Activated CD4-positive, alpha-beta T cell treated with anti-CD3 and anti-CD28 coated beads, Interleukin-2, amount 10 ng/mL, durations not matched to agents 24 days and 14 days (primary cell): ENCODE data around the gene NKX6-2. TPM values are rescaled to one million over a fixed set of nuclear protein-coding genes. Genes with fewer than 3 reads are reported as not detected.
"Not testable (repeated sequence)": the region's sequence is repeated elsewhere in the genome, so short reads cannot be mapped to it uniquely, and the experiment has no call there.

Experiments used
- DNase-seq: peaks from one replicate; pipeline ENCODE4 v3.0.0; 2022
- H3K27ac Mint-ChIP-seq: one replicate; pipeline ENCODE4 v1.8.0; 2022; ENCODE audit warnings: mild to moderate bottlenecking, mixed read lengths
- H3K27me3 Mint-ChIP-seq: one replicate; pipeline ENCODE4 v1.8.0; 2022; ENCODE audit warnings: mixed read lengths
- H3K36me3 Mint-ChIP-seq: one replicate; pipeline ENCODE4 v1.8.0; 2022; ENCODE audit warnings: low read depth, mild to moderate bottlenecking, mixed read lengths
- H3K4me1 Mint-ChIP-seq: one replicate; pipeline ENCODE4 v1.8.0; 2021; ENCODE audit warnings: mixed read lengths
- H3K4me3 Mint-ChIP-seq: one replicate; pipeline ENCODE4 v1.8.0; 2022; ENCODE audit warnings: mild to moderate bottlenecking, moderate library complexity, mixed read lengths
- H3K9me3 Mint-ChIP-seq: one replicate; pipeline ENCODE4 v1.8.0; 2021; ENCODE audit warnings: mixed read lengths
- intact Hi-C: fragments of 100-400 bp; cut with micrococcal nuclease; formaldehyde crosslinking; loops from one replicate; pipeline ENCODE4 v1.15.1; 2023
- total RNA-seq: library from RNA; stranded (reverse); gene quantifications from 2 replicates; pipeline ENCODE4 v1.2.3, GENCODE V29; 2022

The NKX6-2 gene
- not detected in 2 replicates for total RNA-seq

- Mint-ChIP-seq H3K27ac (no peak within 1 kb of the TSS), H3K4me3 (no peak within 1 kb of the TSS), H3K4me1 (no peaks in the 10 kb centered on the region), H3K27me3 (peaks cover 25% of the 10 kb centered on the region), H3K36me3 (peaks cover 10% of the 10 kb centered on the region), H3K9me3 (no peaks in the 10 kb centered on the region)
- intact Hi-C loops: loop anchor here (10.0 kb wide), 1 partner anchor 131 kb away; no protein-coding TSS in a partner anchor
- DNase-seq: no peak
These were observed at the start of gene NKX6-2 for GRCh38 chr10:132785723-132786475. Gene NKX6-2 (minus strand): TSS chr10:132786147. CDS start chr10:132785948, 199 bp downstream.

- Mint-ChIP-seq H3K27ac (no peak overlapping the region), H3K4me3 (no peak overlapping the region), H3K9me3 (no peaks in the 10 kb centered on the region), H3K27me3 (no peaks in the 10 kb centered on the region), H3K4me1 (no peaks in the 10 kb centered on the region), H3K36me3 (no peaks in the 10 kb centered on the region)
- intact Hi-C loops: loop anchor here (10.0 kb wide), 1 partner anchor 180 kb away; no protein-coding TSS in a partner anchor
- DNase-seq: no peak
These were observed 49.2 kb upstream of the NKX6-2 start for GRCh38 chr10:132834891-132835847.

GRCh38 chr10:132834311-132834761 lies 48.4 kb upstream of the NKX6-2 start:
- H3K9me3 Mint-ChIP-seq: no peaks in the 10 kb centered on the region
- no peak overlapping the region for H3K4me3 Mint-ChIP-seq
- H3K36me3 Mint-ChIP-seq: no peaks in the 10 kb centered on the region
- no peak for DNase-seq
- no peak overlapping the region for H3K27ac Mint-ChIP-seq
- no peaks in the 10 kb centered on the region for H3K27me3 Mint-ChIP-seq
- H3K4me1 Mint-ChIP-seq: no peaks in the 10 kb centered on the region
- intact Hi-C loops: loop anchor here (10.0 kb wide), 1 partner anchor 180 kb away; no protein-coding TSS in a partner anchor

- H3K4me3 Mint-ChIP-seq: no peak overlapping the region
- H3K27me3 Mint-ChIP-seq: no peaks in the 10 kb centered on the region
- no peak overlapping the region for H3K27ac Mint-ChIP-seq
- H3K9me3 Mint-ChIP-seq: no peaks in the 10 kb centered on the region
- H3K4me1 Mint-ChIP-seq: no peaks in the 10 kb centered on the region
- intact Hi-C loops: loop anchor here (10.0 kb wide), 1 partner anchor 179 kb away; no protein-coding TSS in a partner anchor
- no peak for DNase-seq
- H3K36me3 Mint-ChIP-seq: no peaks in the 10 kb centered on the region
These were observed 47.6 kb upstream of the NKX6-2 start for GRCh38 chr10:132833421-132834111.

- no peak for DNase-seq
- Mint-ChIP-seq H3K4me3 (no peak overlapping the region), H3K27ac (no peak overlapping the region), H3K27me3 (no peaks in the 10 kb centered on the region), H3K9me3 (no peaks in the 10 kb centered on the region), H3K4me1 (no peaks in the 10 kb centered on the region), H3K36me3 (no peaks in the 10 kb centered on the region)
- intact Hi-C loops: loop anchor here (10.0 kb wide), 1 partner anchor 178 kb away; no protein-coding TSS in a partner anchor
These were observed 46.4 kb upstream of the NKX6-2 start for GRCh38 chr10:132832186-132832969.

- DNase-seq: no peak
- intact Hi-C loops: no loop called here
- no peaks in the 10 kb centered on the region for H3K27me3 Mint-ChIP-seq
- H3K36me3 Mint-ChIP-seq: peaks cover 2% of the 10 kb centered on the region
- H3K4me1 Mint-ChIP-seq: no peaks in the 10 kb centered on the region
- H3K27ac Mint-ChIP-seq: no peak overlapping the region
- no peak overlapping the region for H3K4me3 Mint-ChIP-seq
- H3K9me3 Mint-ChIP-seq: no peaks in the 10 kb centered on the region
These were observed 43.5 kb upstream of the NKX6-2 start for GRCh38 chr10:132829403-132829802.

GRCh38 chr10:132828681-132829080 lies 42.7 kb upstream of the NKX6-2 start:
- Mint-ChIP-seq H3K27me3 (no peaks in the 10 kb centered on the region), H3K4me3 (no peak overlapping the region), H3K9me3 (no peaks in the 10 kb centered on the region), H3K27ac (no peak overlapping the region), H3K36me3 (peaks cover 2% of the 10 kb centered on the region), H3K4me1 (no peaks in the 10 kb centered on the region)
- DNase-seq: no peak
- intact Hi-C loops: no loop called here

GRCh38 chr10:132827861-132828539 lies 42.1 kb upstream of the NKX6-2 start:
- DNase-seq: no peak
- H3K4me3 Mint-ChIP-seq: no peak overlapping the region
- intact Hi-C loops: no loop called here

GRCh38 chr10:132827423-132827789 lies 41.5 kb upstream of the NKX6-2 start:
- no peak for DNase-seq
- Mint-ChIP-seq H3K27me3 (no peaks in the 10 kb centered on the region), H3K4me3 (no peak overlapping the region), H3K9me3 (no peaks in the 10 kb centered on the region), H3K27ac (no peak overlapping the region), H3K4me1 (no peaks in the 10 kb centered on the region), H3K36me3 (peaks cover 2% of the 10 kb centered on the region)
- intact Hi-C loops: no loop called here

More at GRCh38 chr10:132827861-132828539, 42.1 kb upstream of the NKX6-2 start:
- H3K27me3 Mint-ChIP-seq: no peaks in the 10 kb centered on the region
- peaks cover 2% of the 10 kb centered on the region for H3K36me3 Mint-ChIP-seq
- no peaks in the 10 kb centered on the region for H3K9me3 Mint-ChIP-seq
- H3K4me1 Mint-ChIP-seq: no peaks in the 10 kb centered on the region
- H3K27ac Mint-ChIP-seq: no peak overlapping the region

- H3K36me3 Mint-ChIP-seq: peaks cover 2% of the 10 kb centered on the region
- no peak overlapping the region for H3K4me3 Mint-ChIP-seq
- intact Hi-C loops: no loop called here
- no peak for DNase-seq
- no peaks in the 10 kb centered on the region for H3K27me3 Mint-ChIP-seq
- H3K4me1 Mint-ChIP-seq: no peaks in the 10 kb centered on the region
- H3K27ac Mint-ChIP-seq: no peak overlapping the region
- no peaks in the 10 kb centered on the region for H3K9me3 Mint-ChIP-seq
These were observed 40.8 kb upstream of the NKX6-2 start for GRCh38 chr10:132826524-132827422.

GRCh38 chr10:132825783-132826523 lies 40.0 kb upstream of the NKX6-2 start:
- H3K36me3 Mint-ChIP-seq, intact Hi-C loops, DNase-seq, H3K27me3 Mint-ChIP-seq, H3K4me3 Mint-ChIP-seq, H3K4me1 Mint-ChIP-seq, H3K9me3 Mint-ChIP-seq, H3K27ac Mint-ChIP-seq: not testable (repeated sequence)
